Measurements from ENCODE around the gene RTRAF. TPM values are rescaled to one million over a fixed set of nuclear protein-coding genes. Genes with fewer than 3 reads are reported as not detected.

RTRAF gene
- total RNA-seq, 1 donor from 2014 or later = 309 TPM

DNA sequence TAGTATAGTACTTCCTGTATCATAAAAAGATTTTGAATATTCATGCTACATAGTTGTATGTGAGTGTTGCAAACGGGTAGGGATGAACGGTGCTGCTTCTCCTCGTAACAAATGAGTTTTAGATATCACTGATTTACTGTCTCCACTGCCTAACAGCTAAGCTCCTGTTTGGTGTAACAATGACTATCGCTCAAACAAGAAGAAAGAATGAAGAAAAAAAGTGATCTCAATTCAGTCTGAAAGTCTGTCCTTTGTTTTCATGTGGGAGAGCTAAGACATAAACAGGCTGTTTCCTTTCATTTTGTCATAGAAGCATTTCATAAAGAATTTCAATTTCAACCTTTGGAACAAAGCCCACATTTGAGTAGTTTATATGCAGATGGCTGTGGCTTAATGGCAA, 26.1 kb upstream of the RTRAF start:
- Mint-ChIP-seq H3K4me3 (peak overlapping the region; percentile 32), H3K27ac (ENCODE audit: unreplicated experiment) (peak overlapping the region; percentile 86), H3K27me3 (ENCODE audit: low read depth) (no peaks in the 10 kb centered on the region), H3K36me3 (ENCODE audit: low read depth) (peaks cover 62% of the 10 kb centered on the region), H3K9me3 (peaks cover 17% of the 10 kb centered on the region), H3K4me1 (peaks cover 33% of the 10 kb centered on the region)
- DNase-seq (ENCODE audit: low read depth, low spot score) = no peak
- TF ChIP-seq, protein P1, sequence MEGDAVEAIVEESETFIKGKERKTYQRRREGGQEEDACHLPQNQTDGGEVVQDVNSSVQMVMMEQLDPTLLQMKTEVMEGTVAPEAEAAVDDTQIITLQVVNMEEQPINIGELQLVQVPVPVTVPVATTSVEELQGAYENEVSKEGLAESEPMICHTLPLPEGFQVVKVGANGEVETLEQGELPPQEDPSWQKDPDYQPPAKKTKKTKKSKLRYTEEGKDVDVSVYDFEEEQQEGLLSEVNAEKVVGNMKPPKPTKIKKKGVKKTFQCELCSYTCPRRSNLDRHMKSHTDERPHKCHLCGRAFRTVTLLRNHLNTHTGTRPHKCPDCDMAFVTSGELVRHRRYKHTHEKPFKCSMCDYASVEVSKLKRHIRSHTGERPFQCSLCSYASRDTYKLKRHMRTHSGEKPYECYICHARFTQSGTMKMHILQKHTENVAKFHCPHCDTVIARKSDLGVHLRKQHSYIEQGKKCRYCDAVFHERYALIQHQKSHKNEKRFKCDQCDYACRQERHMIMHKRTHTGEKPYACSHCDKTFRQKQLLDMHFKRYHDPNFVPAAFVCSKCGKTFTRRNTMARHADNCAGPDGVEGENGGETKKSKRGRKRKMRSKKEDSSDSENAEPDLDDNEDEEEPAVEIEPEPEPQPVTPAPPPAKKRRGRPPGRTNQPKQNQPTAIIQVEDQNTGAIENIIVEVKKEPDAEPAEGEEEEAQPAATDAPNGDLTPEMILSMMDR (conservative IDR thresholded peaks at IDR 0.05) = no peak

DNA sequence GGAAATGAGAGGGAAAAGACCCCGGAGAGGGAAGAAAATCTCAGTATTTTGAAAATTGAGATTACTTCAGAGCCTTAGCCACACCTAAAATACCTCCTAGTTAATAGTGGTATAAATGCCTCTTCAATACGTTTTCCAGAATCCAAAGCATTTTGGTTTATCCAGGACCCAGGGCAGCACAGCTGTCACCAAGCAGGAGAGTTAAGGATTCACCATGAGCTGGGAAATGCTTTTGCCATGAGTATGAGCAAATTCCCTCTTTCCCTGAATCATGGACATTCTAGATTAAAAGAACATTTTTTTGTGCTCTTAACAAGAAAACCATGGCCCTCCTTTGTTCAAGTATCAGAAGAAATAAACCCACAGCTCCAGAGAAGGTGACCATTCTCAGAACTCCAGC, 21.8 kb upstream of the RTRAF start:
- no peaks in the 10 kb centered on the region for H3K9me3 Mint-ChIP-seq

DNA sequence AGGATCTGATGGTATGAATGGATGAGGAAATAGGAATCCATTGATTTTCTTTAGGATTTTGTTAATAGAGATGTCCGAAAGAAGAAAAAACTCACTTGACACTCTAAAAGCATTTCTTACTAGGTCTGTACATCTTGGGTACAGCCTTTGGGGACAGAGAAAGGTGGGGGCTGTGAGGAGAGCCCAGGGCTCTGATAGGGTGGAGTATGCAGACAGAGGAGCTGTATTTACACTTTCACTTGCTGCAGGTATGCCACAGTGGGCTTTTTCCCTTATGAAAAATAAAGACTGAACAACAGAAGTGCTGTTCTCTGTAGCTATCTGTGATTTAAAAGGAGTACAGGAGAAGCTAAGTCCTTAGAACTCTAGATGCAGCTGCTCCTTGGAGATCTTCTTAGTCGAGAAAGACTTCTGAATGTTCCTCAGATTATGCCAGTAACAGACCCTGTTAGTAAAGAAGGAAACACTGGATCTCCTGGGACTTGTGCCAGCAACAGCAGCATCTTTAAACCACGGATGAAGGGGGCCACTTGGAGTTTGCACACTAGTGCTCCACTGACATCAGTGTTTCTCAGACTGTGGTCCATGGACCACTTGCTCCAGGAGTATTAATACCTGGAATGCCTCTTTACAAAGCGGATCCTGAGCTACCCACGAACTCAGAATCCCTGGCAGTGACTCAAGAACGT, 19.4 kb upstream of the RTRAF start:
- Mint-ChIP-seq H3K27ac (ENCODE audit: unreplicated experiment) (peak overlapping the region; percentile 65), H3K4me3 (no peak overlapping the region), H3K36me3 (ENCODE audit: low read depth) (peaks cover 43% of the 10 kb centered on the region), H3K27me3 (ENCODE audit: low read depth) (no peaks in the 10 kb centered on the region), H3K4me1 (peaks cover 27% of the 10 kb centered on the region), H3K9me3 (no peaks in the 10 kb centered on the region)
- DNase-seq (ENCODE audit: low read depth, low spot score) = no peak
- TF ChIP-seq, protein P1 (conservative IDR thresholded peaks at IDR 0.05) = no peak

More for the DNA sequence above, 21.8 kb upstream of the RTRAF start:
- H3K36me3 Mint-ChIP-seq (ENCODE audit: low read depth) = peaks cover 47% of the 10 kb centered on the region
- H3K4me1 Mint-ChIP-seq = peaks cover 33% of the 10 kb centered on the region
- DNase-seq (ENCODE audit: low read depth, low spot score) = no peak
- TF ChIP-seq, protein P1 (conservative IDR thresholded peaks at IDR 0.05) = no peak
- H3K4me3 Mint-ChIP-seq = no peak overlapping the region
- no peaks in the 10 kb centered on the region for H3K27me3 Mint-ChIP-seq (ENCODE audit: low read depth)
- peak overlapping the region; percentile 90 for H3K27ac Mint-ChIP-seq (ENCODE audit: unreplicated experiment)

DNA sequence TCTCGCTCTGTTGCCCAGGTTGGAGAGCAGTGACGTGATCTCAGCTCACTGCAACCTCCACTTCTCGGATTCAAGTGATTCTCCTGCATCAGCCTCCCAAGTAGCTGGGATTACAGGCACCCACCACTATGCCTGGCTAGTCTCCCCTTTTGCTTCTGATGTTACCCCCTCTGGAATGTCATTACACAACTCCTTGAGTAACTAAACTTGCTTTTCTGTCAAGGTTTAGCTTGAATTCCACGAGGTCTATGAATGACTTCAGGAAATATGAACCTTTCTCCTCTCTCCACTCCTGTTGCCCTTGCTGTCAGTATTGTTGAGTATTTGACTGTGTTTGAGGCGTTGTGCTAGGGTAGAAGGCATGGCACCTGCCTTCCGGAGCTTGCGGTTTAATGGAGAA, 16.8 kb upstream of the RTRAF start:
- no peaks in the 10 kb centered on the region for H3K27me3 Mint-ChIP-seq (ENCODE audit: low read depth)
- no peak overlapping the region for H3K4me3 Mint-ChIP-seq
- H3K4me1 Mint-ChIP-seq = peaks cover 30% of the 10 kb centered on the region
- H3K9me3 Mint-ChIP-seq = no peaks in the 10 kb centered on the region
- peak overlapping the region; percentile 48 for H3K27ac Mint-ChIP-seq (ENCODE audit: unreplicated experiment)
- no peak for DNase-seq (ENCODE audit: low read depth, low spot score)
- peaks cover 26% of the 10 kb centered on the region for H3K36me3 Mint-ChIP-seq (ENCODE audit: low read depth)
- TF ChIP-seq, protein P1 (conservative IDR thresholded peaks at IDR 0.05) = no peak

DNA sequence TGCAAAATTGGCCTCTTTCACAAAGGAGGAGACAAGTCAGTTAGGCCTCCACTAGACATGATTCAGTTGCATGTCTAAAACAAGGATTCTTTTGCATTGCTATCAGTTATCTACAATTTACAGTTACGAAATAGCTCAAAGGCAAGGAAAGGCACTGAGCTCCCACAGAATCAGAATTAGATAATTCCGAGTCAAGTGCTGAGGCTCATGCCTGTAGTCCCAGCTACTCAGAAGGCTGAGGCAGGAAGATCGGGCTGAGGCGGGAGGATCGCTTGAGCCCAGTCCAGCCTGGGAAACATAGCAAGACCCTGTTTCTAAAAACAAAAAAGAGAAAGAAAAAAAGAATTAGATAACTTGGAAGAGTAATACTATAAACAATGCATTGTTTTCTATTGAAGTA, 12.3 kb upstream of the RTRAF start:
- Mint-ChIP-seq H3K27me3 (ENCODE audit: low read depth) (no peaks in the 10 kb centered on the region), H3K36me3 (ENCODE audit: low read depth) (peaks cover 10% of the 10 kb centered on the region), H3K4me1 (peaks cover 32% of the 10 kb centered on the region), H3K27ac (ENCODE audit: unreplicated experiment) (no peak overlapping the region), H3K4me3 (no peak overlapping the region), H3K9me3 (no peaks in the 10 kb centered on the region)
- no peak for DNase-seq (ENCODE audit: low read depth, low spot score)
- TF ChIP-seq, protein P1 (conservative IDR thresholded peaks at IDR 0.05) = no peak

Data from neural crest cell (in vitro differentiated cells).